ENCODE data around the gene GALNT18. TPM values are rescaled to one million over a fixed set of nuclear protein-coding genes. Genes with fewer than 3 reads are reported as not detected.

GALNT18 gene
- total RNA-seq, 1 experiment from 2014 or later = not detected

GRCh38 chr11:11265994-11266606 is 355.7 kb downstream of the GALNT18 start:
- Histone ChIP-seq H3K9me3 (ENCODE audit: insufficient read depth, low read depth) (no peaks in the 10 kb centered on the region), H3K9me2 (ENCODE audit: insufficient read depth) (no peaks in the 10 kb centered on the region), H3F3A (ENCODE audit: insufficient read depth, low read depth) (no peaks in the 10 kb centered on the region), H3K4me1 (replicated peaks; ENCODE audit: insufficient read depth) (no peaks in the 10 kb centered on the region), H2AFZ (no peak overlapping the region), H4K20me1 (ENCODE audit: insufficient read depth) (no peaks in the 10 kb centered on the region), H3K27ac (no peak overlapping the region), H3K27me3 (ENCODE audit: insufficient read depth, low read depth) (no peaks in the 10 kb centered on the region), H3K79me2 (ENCODE audit: low read depth) (no peaks in the 10 kb centered on the region), H3K4me2 (no peak overlapping the region), H3K36me3 (ENCODE audit: low read depth) (no peaks in the 10 kb centered on the region), H3K4me3 (no peak overlapping the region)
- ChIA-PET POLR2A (ENCODE audit: unreplicated experiment) (no interaction called here), CTCF (no interaction called here)
- intact Hi-C loops (cut with micrococcal nuclease; ENCODE audit: unreplicated experiment) = no loop called here
- no TSS peak for BruUV-seq (replicated peaks)
- peak in 1 of 2 experiments; percentile 30 for DNase-seq
- peak; percentile 66 for TF ChIP-seq CTCF (conservative IDR thresholded peaks at IDR 0.05)
- no peak for TF ChIP-seq EZH2 (IDR thresholded peaks at IDR 0.05; ENCODE audit: low read depth)

- TF ChIP-seq CTCF (conservative IDR thresholded peaks at IDR 0.05) (no peak), EZH2 (IDR thresholded peaks at IDR 0.05; ENCODE audit: low read depth) (no peak)
- no peak overlapping the region for H3K27ac ChIP-seq
- CTCF ChIA-PET = no interaction called here
These were observed 356.5 kb downstream of the GALNT18 start for GRCh38 chr11:11265320-11265719.

GRCh38 chr11:11263238-11264005 is 358.4 kb downstream of the GALNT18 start:
- Histone ChIP-seq H3K4me2 (no peak overlapping the region), H3K36me3 (ENCODE audit: low read depth) (no peaks in the 10 kb centered on the region), H3K9me3 (ENCODE audit: insufficient read depth, low read depth) (no peaks in the 10 kb centered on the region), H3K27me3 (ENCODE audit: insufficient read depth, low read depth) (no peaks in the 10 kb centered on the region), H3K79me2 (ENCODE audit: low read depth) (no peaks in the 10 kb centered on the region), H3K4me3 (no peak overlapping the region), H3K9me2 (ENCODE audit: insufficient read depth) (no peaks in the 10 kb centered on the region), H3F3A (ENCODE audit: insufficient read depth, low read depth) (no peaks in the 10 kb centered on the region), H3K27ac (no peak overlapping the region), H2AFZ (no peak overlapping the region), H4K20me1 (ENCODE audit: insufficient read depth) (no peaks in the 10 kb centered on the region), H3K4me1 (replicated peaks; ENCODE audit: insufficient read depth) (no peaks in the 10 kb centered on the region)
- POLR2A ChIA-PET (ENCODE audit: unreplicated experiment) = no interaction called here
- CTCF ChIA-PET = interaction anchor here (0.6 kb wide), 1 partner anchor 623 kb away, joined by 3 read pairs; no protein-coding TSS in a partner anchor
- no TSS peak for BruUV-seq (replicated peaks)
- TF ChIP-seq CTCF (conservative IDR thresholded peaks at IDR 0.05) (no peak), EZH2 (IDR thresholded peaks at IDR 0.05; ENCODE audit: low read depth) (no peak)
- DNase-seq = no peak
- intact Hi-C loops (cut with micrococcal nuclease; ENCODE audit: unreplicated experiment) = no loop called here

More at GRCh38 chr11:11265320-11265719, 356.5 kb downstream of the GALNT18 start:
- H3K4me3 ChIP-seq = no peak overlapping the region
- H3K9me2 ChIP-seq (ENCODE audit: insufficient read depth) = no peaks in the 10 kb centered on the region
- H3K9me3 ChIP-seq (ENCODE audit: insufficient read depth, low read depth) = no peaks in the 10 kb centered on the region
- POLR2A ChIA-PET (ENCODE audit: unreplicated experiment) = no interaction called here
- H2AFZ ChIP-seq = no peak overlapping the region
- H4K20me1 ChIP-seq (ENCODE audit: insufficient read depth) = no peaks in the 10 kb centered on the region
- no peaks in the 10 kb centered on the region for H3K79me2 ChIP-seq (ENCODE audit: low read depth)
- H3K27me3 ChIP-seq (ENCODE audit: insufficient read depth, low read depth) = no peaks in the 10 kb centered on the region
- H3K4me1 ChIP-seq (replicated peaks; ENCODE audit: insufficient read depth) = no peaks in the 10 kb centered on the region
- no peaks in the 10 kb centered on the region for H3K36me3 ChIP-seq (ENCODE audit: low read depth)
- no TSS peak for BruUV-seq (replicated peaks)
- intact Hi-C loops (cut with micrococcal nuclease; ENCODE audit: unreplicated experiment) = no loop called here
- H3F3A ChIP-seq (ENCODE audit: insufficient read depth, low read depth) = no peaks in the 10 kb centered on the region
- DNase-seq = no peak
- H3K4me2 ChIP-seq = no peak overlapping the region
